Right ventricle myocardium inferior (tissue), 1 donor: ENCODE measurements around the gene TSN. TPM values are rescaled to one million over a fixed set of nuclear protein-coding genes. Genes with fewer than 3 reads are reported as not detected.

Experiments used
- total RNA-seq: library from RNA; stranded (reverse); fragmentation: NEBNext Ultra II Directional; extraction: Animal tissue kit (Norgen Biotek cat#: 25700); gene quantifications from one replicate; pipeline ENCODE4 v1.2.1, GENCODE V29; 2021
- donor health status: DM: no; HTN: yes; CAD: no; lungs with severe emphysema.

The TSN gene
- total RNA-seq, 1 donor from 2014 or later = 32.1 TPM

Other genes starting within 250 kb of the TSN start
- gene RNU4ATAC, start 224.8 kb upstream of the TSN start, total RNA-seq = 10.4 TPM
- 66.3 TPM for gene CLASP1, start 106.2 kb upstream of the TSN start, total RNA-seq
- gene NIFK, start 18.8 kb upstream of the TSN start, total RNA-seq = 18.3 TPM